Liver (tissue), 9 donors: ENCODE data around the gene LTBP2. TPM values are rescaled to one million over a fixed set of nuclear protein-coding genes. Genes with fewer than 3 reads are reported as not detected.

Source experiments
- DNase-seq: peaks from one replicate; pipeline ENCODE4 v3.0.0-alpha.2; 2017; ENCODE audit warnings: low spot score
- H3K27ac ChIP-seq, 2 donors: one replicate each; pipeline ENCODE4 v1.7.0; 2013; ENCODE audit warnings: inconsistent platforms in 2 of 2, low read length in 2 of 2, control low read depth in 1 of 2, low read depth in 1 of 2, mild to moderate bottlenecking in 1 of 2
- H3K27me3 ChIP-seq, 4 donors: one replicate each; pipeline versions ENCODE4 v1.6.1 to v1.7.0; 2013; ENCODE audit warnings: low read length in 3 of 4, inconsistent platforms in 1 of 4, mild to moderate bottlenecking in 1 of 4, moderate library complexity in 1 of 4; ENCODE audit not compliant: control insufficient read depth in 4 of 4, insufficient read depth in 4 of 4
- H3K36me3 ChIP-seq, 4 donors: one replicate each; pipeline versions ENCODE4 v1.6.1 to v1.7.0; 2013; ENCODE audit warnings: low read length in 3 of 4, mild to moderate bottlenecking in 3 of 4, low read depth in 1 of 4, moderate library complexity in 1 of 4; ENCODE audit not compliant: control insufficient read depth in 4 of 4, insufficient read depth in 3 of 4
- H3K4me1 ChIP-seq, 4 donors: one replicate each; pipeline versions ENCODE4 v1.6.1 to v1.7.0; 2013; ENCODE audit warnings: low read length in 3 of 4, mild to moderate bottlenecking in 3 of 4, moderate library complexity in 1 of 4; ENCODE audit not compliant: control insufficient read depth in 4 of 4, insufficient read depth in 4 of 4
- H3K4me3 ChIP-seq, 3 donors: one replicate each; pipeline versions ENCODE4 v1.6.1 to v1.7.0; 2013; ENCODE audit warnings: low read length in 3 of 3, control low read depth in 1 of 3, low read depth in 1 of 3, mild to moderate bottlenecking in 1 of 3
- H3K9ac ChIP-seq, 2 donors: one replicate each; pipeline ENCODE4 v1.7.0; 2013; ENCODE audit warnings: low read length in 2 of 2, mild to moderate bottlenecking in 2 of 2, moderate library complexity in 2 of 2, control low read depth in 1 of 2, low read depth in 1 of 2
- H3K9me3 ChIP-seq, 4 donors: one replicate each; pipeline versions ENCODE4 v1.6.1 to v1.7.0; 2013; ENCODE audit warnings: low read length in 3 of 4; ENCODE audit not compliant: control insufficient read depth in 4 of 4
- CTCF ChIP-seq: fragments of 150-350 bp; IDR thresholded peaks from 2 replicates; pipeline ENCODE4 v1.5.1; 2017; ENCODE audit warnings: improper control_type of control experiment, low read depth, low read length; ENCODE audit not compliant: missing input control
- EGR1 ChIP-seq, 2 donors: IDR thresholded peaks; 2 replicates each; pipeline ENCODE4 v1.6.1; 2016 to 2018; ENCODE audit warnings: antibody characterized with exemption in 2 of 2, low read depth in 2 of 2
- HNF4A ChIP-seq, 2 donors: conservative IDR thresholded peaks; 2 replicates each; pipeline ENCODE4 v1.6.1; 2016; ENCODE audit warnings: antibody characterized with exemption in 2 of 2, mild to moderate bottlenecking in 2 of 2
- HNF4G ChIP-seq: IDR thresholded peaks from 2 replicates; pipeline ENCODE4 v1.6.1; 2016; ENCODE audit warnings: antibody characterized with exemption
- NR2F2 ChIP-seq: IDR thresholded peaks from 2 replicates; pipeline ENCODE4 v1.6.1; 2016; ENCODE audit warnings: antibody characterized with exemption
- RXRA ChIP-seq, 2 donors: IDR thresholded peaks; 2 replicates each; pipeline ENCODE4 v1.6.1; 2017 to 2018; ENCODE audit warnings: antibody characterized with exemption in 2 of 2, mild to moderate bottlenecking in 1 of 2
- SP1 ChIP-seq: IDR thresholded peaks from 2 replicates; pipeline ENCODE4 v1.6.1; 2018; ENCODE audit warnings: antibody characterized with exemption, mild to moderate bottlenecking
- TAF1 ChIP-seq: conservative IDR thresholded peaks from 2 replicates; pipeline ENCODE4 v1.6.1; 2016; ENCODE audit warnings: antibody characterized with exemption, mild to moderate bottlenecking
- ZBTB33 ChIP-seq: IDR thresholded peaks from 2 replicates; pipeline ENCODE4 v1.6.1; 2016; ENCODE audit warnings: antibody characterized with exemption
- WGBS: extraction: QIAGEN DNeasy Blood & Tissue Kit; methylation state at CpG from one replicate; pipeline ENCODE4 v1.1.7; 2013; 5-methylcytosine and 5-hydroxymethylcytosine counted together
- polyA plus RNA-seq, 2 donors: library from polyadenylated mRNA; stranded (reverse) in 1 of 2; unstranded in 1 of 2; fragments of 200-250 nt in 1 of 2; fragments of >200 nt in 1 of 2; fragmentation: Nextera tagmentation in 1 of 2; extraction: Ambion mirVana in 1 of 2; gene quantifications; one replicate each; pipeline versions ENCODE4 v1.2.1 to v1.2.3, GENCODE V29; 2013 to 2015
- total RNA-seq, 2 donors: library from RNA; depleted of rRNA; stranded (reverse); fragments of >200 nt; gene quantifications; one replicate each; pipeline ENCODE4 v1.2.3, GENCODE V29; 2014
- TF ChIP-seq, protein P1 (sequence below): IDR thresholded peaks from 2 replicates; pipeline ENCODE4 v1.6.1; 2016; ENCODE audit warnings: antibody characterized with exemption, mild to moderate bottlenecking
- TF ChIP-seq, protein P2 (sequence below): IDR thresholded peaks from 2 replicates; pipeline ENCODE4 v1.6.1; 2016; ENCODE audit warnings: antibody characterized with exemption
- donor health status: healthy.
- donor health status: healthy.
- donor health status: healthy.
- donor health status: healthy.
- donor health status: healthy.

Gene LTBP2
- total and polyA plus RNA-seq, 4 donors, result 0.24 to 1.3 (median 0.89) TPM

- TF ChIP-seq, protein P1, sequence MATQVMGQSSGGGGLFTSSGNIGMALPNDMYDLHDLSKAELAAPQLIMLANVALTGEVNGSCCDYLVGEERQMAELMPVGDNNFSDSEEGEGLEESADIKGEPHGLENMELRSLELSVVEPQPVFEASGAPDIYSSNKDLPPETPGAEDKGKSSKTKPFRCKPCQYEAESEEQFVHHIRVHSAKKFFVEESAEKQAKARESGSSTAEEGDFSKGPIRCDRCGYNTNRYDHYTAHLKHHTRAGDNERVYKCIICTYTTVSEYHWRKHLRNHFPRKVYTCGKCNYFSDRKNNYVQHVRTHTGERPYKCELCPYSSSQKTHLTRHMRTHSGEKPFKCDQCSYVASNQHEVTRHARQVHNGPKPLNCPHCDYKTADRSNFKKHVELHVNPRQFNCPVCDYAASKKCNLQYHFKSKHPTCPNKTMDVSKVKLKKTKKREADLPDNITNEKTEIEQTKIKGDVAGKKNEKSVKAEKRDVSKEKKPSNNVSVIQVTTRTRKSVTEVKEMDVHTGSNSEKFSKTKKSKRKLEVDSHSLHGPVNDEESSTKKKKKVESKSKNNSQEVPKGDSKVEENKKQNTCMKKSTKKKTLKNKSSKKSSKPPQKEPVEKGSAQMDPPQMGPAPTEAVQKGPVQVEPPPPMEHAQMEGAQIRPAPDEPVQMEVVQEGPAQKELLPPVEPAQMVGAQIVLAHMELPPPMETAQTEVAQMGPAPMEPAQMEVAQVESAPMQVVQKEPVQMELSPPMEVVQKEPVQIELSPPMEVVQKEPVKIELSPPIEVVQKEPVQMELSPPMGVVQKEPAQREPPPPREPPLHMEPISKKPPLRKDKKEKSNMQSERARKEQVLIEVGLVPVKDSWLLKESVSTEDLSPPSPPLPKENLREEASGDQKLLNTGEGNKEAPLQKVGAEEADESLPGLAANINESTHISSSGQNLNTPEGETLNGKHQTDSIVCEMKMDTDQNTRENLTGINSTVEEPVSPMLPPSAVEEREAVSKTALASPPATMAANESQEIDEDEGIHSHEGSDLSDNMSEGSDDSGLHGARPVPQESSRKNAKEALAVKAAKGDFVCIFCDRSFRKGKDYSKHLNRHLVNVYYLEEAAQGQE, result no peak
- TF ChIP-seq CTCF, result no peak
These were observed 146.7 kb downstream of the LTBP2 start (continued) for GRCh38 chr14:74465335-74465734.

- DNase-seq, result no peak
- H3K27me3 ChIP-seq, result no peaks in the 10 kb centered on the region
- no peaks in the 10 kb centered on the region for H3K4me1 ChIP-seq
- no peak overlapping the region for H3K9ac ChIP-seq
- H3K27ac ChIP-seq, result no peak overlapping the region
- no peaks in the 10 kb centered on the region for H3K36me3 ChIP-seq
- H3K9me3 ChIP-seq, result no peaks in the 10 kb centered on the region
- TF ChIP-seq, protein P1, result no peak
- TF ChIP-seq HNF4A (conservative IDR thresholded peaks at IDR 0.05) (no peak), HNF4G (no peak), NR2F2 (no peak)
- no peak overlapping the region for H3K4me3 ChIP-seq
- WGBS, result 93% methylated on average over 3 of the region's 3 CpGs
These were observed 147.3 kb downstream of the LTBP2 start for GRCh38 chr14:74464785-74465184.

- 88% methylated on average over 5 of the region's 5 CpGs for WGBS
- Histone ChIP-seq H3K4me1 (no peaks in the 10 kb centered on the region), H3K27ac (no peak overlapping the region), H3K4me3 (no peak overlapping the region), H3K36me3 (no peaks in the 10 kb centered on the region), H3K9me3 (no peaks in the 10 kb centered on the region), H3K9ac (no peak overlapping the region), H3K27me3 (no peaks in the 10 kb centered on the region)
- DNase-seq, result no peak
- TF ChIP-seq ZBTB33, result no peak
- no peak for TF ChIP-seq SP1
- TF ChIP-seq, protein P2, sequence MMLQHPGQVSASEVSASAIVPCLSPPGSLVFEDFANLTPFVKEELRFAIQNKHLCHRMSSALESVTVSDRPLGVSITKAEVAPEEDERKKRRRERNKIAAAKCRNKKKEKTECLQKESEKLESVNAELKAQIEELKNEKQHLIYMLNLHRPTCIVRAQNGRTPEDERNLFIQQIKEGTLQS, result no peak
- no peak for TF ChIP-seq CTCF
- TF ChIP-seq EGR1 (IDR thresholded peaks at IDR 0.05; ENCODE audit: low read depth in 2 of 2), result no peak
- TF ChIP-seq RXRA (IDR thresholded peaks at IDR 0.05), result no peak
- TF ChIP-seq, protein P1, result no peak
- TF ChIP-seq TAF1, result no peak
These were observed 148.3 kb downstream of the LTBP2 start for GRCh38 chr14:74463697-74464096.
